ENCODE results near the gene SYT5.
A peak's percentile ranks its signal among the peaks of the same experiment; 100 is the strongest.
"Not testable (repeated sequence)": the region's sequence is repeated elsewhere in the genome, so short reads cannot be mapped to it uniquely, and the experiment has no call there.

SYT5 gene

DNA sequence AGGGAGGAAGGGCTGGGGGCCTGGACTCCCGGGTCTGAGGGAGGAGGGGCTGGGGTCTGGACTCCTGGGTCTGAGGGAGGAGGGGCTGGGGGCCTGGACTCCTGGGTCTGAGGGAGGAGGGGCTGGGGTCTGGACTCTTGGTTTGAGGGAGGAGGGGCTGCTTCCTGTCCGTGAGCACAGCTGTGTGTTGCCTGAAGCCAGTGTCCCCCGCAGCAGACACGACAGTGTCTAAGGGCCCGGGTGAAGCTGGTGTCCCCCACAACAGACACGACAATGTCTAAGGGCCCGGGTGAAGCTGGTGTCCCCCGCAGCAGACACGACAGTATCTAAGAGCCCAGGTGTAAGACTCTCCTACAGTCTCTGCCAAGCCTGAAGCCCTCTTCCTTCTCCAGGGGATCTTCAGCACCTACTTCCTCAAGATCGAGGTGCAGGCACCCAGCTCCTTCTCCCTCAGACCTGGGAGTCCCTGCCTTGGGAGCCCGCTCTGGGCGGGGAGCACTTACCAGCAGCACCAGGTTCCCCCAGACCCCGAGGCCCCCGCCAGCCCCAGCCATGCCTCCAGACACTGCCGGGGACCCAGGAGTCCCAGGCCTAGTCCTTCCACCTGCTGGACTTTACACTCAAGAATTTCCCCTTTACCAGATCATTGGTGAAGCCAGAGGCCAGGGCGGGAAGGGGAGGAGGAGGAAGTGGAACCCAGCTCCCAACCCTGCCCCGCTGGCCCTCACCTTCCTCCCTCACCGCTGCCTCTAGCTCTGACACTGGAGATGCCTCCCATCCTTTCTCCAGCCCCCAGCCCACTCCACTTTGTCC, 29.0 kb upstream of the SYT5 start, which contains the start of gene PTPRH:
Gene PTPRH, minus strand, starts transcription at position 622 of the 813 bp plus-strand sequence. Its CDS starts 68 bp downstream, at position 554.
- DNase-seq (ENCODE audit: insufficient read length, low spot score): no peak
- no peak for FAIRE-seq

DNA sequence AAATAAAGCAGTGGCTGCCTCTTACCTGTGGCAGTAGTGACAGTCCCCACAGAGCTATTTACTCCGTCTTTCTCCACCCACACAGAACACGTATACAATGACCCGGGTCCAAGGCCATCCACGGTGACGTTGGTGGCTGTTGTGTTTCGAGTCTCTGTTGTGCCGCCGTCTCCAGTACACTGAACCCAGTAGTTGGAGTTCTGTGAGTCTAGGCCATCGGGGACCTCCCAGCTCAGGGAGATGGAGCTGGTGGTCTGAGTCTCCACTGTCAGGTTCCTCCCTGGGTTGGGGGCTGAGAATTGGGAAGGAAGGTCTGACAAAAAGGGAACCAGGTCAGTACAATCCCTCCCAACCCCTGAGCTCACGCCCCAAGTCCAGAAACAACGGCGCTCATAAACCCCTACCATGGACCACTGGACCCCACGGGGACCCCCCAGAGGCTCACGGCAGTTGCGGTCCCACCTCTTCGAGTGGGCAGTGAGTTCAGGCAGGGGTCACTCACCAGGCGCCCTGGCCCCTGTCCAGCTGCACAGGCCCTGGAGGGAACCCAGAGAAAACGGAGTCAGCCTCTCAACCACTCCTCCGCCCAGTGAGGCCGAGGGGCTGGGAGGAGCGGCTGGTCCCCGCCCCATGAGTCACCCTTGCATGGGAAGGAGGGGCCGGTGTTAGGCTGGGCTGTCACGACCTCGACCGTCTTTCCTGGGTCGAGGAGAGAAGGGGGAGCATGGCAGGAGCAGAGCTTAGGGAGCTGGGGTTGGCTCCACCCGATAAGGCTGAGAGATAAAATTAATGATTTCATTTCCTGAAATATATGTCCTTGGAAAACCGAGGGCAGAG, 26.8 kb upstream of the SYT5 start:
- DNase-seq (ENCODE audit: insufficient read length, low spot score): peak; percentile 96
- no peak for FAIRE-seq

DNA sequence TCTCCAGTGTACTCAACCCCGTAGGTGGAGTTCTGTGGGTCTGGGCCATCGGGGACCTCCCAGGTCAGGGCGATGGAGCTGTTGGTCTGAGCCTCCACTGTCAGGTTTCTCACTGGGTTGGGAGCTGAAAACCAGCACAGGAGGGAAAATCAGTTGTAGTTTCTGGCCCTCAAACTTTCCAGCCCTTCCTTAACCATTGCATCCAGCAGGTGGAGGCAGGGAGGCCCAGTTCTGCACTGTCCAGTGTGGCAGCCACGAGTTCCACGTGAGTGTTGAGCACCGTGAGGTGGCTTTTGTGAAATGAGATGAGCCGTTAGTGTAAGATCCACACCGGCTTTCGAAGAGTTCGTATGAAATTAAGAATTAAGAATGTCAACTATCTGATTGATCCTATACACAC, 22.1 kb upstream of the SYT5 start:
- DNase-seq (ENCODE audit: insufficient read length, low spot score); FAIRE-seq: not testable (repeated sequence)

DNA sequence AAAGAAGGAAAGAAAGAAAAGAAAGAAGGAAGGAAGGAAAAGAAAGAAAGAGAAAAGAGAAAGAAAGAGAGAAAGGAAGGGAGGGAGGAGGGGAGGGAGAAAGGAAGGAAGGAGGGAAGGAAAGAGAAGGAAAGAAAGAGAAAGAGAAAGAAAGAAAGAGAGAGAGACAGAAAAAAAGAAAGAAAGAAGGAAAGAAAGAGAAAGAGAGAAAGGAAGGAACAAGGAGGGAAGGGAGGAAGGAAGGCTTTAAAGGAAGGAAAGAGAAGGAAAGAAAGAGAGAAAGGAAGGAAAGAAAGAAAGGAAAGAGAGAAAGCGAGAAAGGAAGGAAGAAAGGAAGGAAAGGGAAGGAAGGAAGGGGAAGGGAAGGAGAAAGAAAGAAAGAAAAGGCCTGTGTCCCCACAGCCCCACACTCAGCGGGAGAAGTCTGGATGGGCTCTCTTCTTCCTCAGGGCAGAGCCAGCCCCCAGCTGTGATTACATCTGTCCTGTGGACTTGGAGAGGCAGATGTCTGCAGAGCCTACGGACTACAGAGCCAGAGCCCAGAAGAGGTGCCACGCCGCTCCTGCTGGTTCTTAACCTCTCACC, 19.6 kb upstream of the SYT5 start:
- DNase-seq (ENCODE audit: insufficient read length, low spot score) (no peak), FAIRE-seq (no peak)

DNA sequence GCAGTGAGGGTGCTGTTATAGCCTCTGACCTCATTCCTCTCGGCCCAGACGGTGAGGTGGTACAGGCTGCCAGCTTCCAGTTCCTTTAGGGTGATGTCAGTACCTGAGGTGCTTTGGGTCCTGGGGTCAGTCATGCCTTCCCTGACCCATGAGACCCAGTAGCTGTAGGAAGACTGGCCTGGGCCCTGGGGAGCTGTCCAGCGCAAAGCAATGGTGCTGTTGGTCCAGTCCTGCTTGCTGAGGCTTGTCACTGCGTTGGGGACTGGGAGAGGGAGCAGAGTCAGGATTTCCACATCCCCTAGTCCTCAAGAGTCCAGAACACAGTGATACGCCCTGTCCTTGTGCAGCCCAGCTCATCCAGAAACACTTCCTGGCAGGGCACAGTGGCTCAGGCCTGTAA, 18.6 kb upstream of the SYT5 start:
- no peak for DNase-seq (ENCODE audit: insufficient read length, low spot score)
- FAIRE-seq: no peak

DNA sequence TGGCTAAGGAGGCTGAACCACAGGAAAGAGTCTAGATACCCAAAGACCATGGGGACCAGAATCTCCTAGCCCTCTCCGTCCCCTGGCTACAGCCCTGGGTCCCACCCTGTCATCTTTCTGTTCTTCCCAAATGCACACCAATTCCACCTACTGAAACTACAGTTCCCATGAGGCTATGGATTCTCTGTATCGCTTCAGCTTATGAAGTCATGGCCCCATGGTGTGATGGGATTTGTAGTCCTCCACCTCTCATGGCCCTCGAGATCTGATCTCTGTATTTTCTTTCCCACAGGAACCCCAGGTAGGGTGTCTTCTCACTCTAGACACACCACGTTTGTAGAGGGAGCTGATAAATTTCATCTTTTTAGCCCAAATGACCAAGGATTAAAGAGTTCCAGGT, 17.4 kb upstream of the SYT5 start:
- DNase-seq (ENCODE audit: insufficient read length, low spot score) (no peak), FAIRE-seq (no peak)

DNA sequence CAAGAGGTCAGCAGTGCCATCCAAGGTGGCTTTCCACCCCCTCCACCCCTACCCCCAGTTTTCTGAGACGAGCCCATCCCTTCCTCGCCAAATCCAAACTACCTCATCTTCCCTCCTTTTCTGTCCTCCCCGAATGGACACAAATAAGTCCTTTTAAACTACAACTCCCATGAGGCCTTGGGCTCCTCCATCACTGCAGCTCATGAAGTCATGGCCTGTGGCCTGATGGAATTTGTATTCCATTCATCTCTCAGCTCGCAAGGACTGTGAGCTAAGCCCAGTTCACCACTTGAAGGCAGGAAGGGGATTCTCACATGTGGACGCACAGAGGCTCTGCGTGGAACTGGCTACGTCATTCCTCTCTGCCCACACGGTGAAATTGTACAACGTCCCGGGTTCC, 16.7 kb upstream of the SYT5 start:
- no peak for FAIRE-seq
- no peak for DNase-seq (ENCODE audit: insufficient read length, low spot score)

DNA sequence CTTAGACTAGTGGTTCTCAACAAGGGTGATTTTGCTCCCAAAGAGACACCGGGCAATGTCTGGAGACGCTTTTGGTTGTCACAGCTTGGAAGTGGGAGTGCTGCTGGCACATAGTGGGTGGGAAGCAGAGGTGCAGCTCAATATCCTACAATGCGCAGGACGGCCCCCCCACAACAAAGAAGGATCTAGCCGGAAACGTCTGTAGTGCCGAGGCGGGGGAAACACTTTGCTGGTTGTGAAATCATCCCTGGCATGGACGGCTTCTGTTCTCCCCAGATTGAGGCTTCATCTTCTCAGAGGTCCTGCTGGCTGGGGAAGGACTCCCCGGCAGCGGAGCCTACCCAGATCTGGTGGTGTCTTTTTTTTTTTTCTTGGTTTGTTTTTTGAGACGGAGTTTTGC, 13.4 kb upstream of the SYT5 start:
- no peak for DNase-seq (ENCODE audit: insufficient read length, low spot score)
- FAIRE-seq: no peak

DNA sequence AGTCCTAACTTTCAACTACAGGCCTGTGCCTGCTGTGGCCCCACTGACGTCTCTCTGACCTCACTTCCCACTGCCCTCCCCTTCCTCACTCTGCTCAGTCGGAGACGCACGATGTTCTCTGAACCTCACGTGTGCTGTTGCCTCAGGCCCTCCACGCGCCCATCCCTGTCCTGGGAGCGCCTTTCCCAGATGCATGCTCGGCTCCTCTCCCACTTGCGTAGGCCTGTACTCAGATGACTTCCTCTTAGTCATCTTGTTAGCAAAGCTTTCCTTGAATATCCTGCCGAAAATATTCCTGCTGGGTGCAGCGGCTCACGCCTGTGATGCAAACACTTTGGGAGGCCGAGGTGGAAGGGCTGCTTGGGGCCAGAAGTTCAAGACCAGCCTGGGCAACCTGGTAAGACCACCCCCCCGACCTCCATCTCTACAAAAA, 9.3 kb upstream of the SYT5 start:
- FAIRE-seq (peak; percentile 95), DNase-seq (ENCODE audit: insufficient read length, low spot score) (peak; percentile 96)

DNA sequence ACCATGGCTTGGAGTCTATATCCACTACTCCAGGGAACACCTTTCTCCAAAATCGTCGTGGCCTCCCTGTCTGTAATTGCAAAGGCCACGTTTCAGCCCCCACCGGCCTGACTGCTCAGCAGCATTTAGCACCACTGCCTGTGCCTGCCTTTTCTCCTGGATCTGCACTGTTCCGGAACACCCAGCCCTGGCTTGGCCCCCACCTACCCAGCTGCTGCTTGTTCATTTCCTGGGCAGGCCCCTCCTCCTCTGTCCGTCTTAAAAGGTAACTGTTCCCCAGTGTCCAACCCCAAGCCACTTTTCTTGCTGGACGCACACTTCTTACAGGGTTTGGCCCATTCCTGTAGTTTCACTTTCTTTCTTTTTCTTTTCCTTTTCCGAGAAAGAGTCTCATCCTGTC, 8.5 kb upstream of the SYT5 start:
- DNase-seq (ENCODE audit: insufficient read length, low spot score): no peak
- FAIRE-seq: no peak

DNA sequence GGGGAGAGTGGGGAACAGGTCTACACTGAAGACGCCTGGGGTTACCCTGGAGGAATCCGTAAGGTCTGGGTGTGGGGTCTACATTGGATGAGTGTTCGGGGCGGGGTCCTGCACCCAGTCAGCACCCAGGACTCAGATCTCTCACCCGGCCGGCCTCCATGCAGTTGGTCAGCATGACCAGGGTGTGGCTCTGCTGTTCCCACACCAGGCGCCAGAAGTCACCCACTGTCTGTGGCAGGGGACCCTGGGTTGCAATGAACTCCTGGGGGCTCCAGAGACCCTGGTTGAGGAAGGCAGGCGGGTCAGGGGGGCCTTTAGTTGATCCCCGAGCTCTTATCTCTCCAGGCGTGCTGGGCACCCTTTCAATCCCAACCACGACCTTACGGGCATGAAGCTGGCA, 6.0 kb upstream of the SYT5 start:
- no peak for DNase-seq (ENCODE audit: insufficient read length, low spot score)
- FAIRE-seq: no peak

DNA sequence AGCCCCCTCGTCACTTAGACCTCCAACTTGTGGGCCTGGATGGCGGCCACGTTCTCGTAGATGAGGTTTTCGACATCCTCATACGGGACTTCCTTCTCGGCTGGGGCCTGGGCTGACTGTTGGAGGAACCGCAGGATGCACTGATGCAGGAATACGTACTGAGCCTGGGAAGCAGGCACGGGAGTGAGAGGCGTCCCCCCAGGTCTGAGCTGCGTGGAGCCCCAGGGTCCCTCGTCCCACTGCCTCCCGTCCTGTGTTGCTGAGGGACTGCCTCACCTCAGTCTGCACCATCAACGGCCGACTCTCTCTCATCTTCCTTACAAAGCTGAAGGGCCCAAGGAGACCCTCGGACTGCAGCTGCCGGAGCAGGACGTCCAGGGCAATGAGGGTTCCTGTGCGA, 1.7 kb upstream of the SYT5 start:
- FAIRE-seq: no peak

DNA sequence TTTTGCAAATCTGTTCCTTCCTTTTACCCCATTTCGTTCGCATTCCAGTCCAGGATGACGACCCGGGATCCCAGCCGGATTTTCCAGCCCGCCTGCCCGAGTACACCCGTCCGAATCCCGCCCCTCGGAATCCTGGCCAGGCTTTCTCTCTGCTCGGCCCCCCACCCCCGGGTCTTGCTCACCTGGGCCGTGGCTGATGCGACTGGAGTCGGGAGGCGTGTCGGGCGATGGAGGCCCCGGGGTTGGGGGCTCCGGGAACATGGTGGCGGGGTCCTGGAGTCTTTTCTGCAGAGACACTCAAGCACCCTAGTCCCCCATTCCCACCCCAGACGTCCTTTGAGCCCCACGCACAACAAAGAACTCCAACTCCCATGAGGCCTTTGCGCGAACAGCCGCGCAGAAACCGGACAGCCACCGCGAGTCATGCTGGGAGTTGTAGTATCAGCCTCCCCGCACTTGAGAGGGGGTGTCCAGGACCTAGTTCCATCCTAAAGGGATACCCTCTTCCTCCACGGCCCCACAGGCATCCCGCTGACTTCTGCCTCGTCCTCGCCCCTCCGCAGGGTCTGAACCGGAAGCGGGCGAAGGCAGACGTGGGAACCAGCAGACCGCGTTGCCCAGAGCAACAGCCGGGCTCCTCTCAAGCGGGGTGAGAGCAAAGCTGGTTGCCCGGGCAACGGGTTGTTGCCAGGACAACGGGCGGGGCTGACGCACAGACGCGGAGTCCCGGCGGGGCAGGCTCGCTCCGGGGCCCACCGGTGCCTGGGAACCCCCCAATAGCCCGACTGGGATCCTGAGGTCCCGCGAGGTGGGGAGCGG, 1.1 kb downstream of the SYT5 start:
- peak; percentile 51 for FAIRE-seq
- no peak for DNase-seq (ENCODE audit: insufficient read length, low spot score)

More for the DNA sequence above, 1.7 kb upstream of the SYT5 start:
- no peak for DNase-seq (ENCODE audit: insufficient read length, low spot score)

DNA sequence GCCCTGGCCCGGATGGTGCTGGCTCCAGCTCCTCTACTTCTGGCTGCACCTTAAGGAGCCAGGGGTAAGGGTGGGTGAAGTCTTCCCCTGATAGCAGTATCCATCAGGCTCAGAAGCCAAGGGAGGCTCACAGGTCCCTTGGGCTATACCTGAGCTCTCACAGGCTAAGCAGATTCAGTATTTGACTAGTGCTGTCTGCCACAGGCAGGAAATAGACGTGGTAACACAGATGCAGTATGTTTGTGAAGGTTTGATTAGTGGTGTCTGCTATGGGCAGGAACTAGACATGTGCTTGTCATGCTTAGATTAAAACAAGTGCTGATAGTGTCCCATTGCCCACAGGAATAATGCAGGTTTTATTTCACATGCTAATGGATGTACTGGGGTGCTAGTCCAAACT, 4.0 kb downstream of the SYT5 start:
- DNase-seq (ENCODE audit: insufficient read length, low spot score) (no peak), FAIRE-seq (no peak)

DNA sequence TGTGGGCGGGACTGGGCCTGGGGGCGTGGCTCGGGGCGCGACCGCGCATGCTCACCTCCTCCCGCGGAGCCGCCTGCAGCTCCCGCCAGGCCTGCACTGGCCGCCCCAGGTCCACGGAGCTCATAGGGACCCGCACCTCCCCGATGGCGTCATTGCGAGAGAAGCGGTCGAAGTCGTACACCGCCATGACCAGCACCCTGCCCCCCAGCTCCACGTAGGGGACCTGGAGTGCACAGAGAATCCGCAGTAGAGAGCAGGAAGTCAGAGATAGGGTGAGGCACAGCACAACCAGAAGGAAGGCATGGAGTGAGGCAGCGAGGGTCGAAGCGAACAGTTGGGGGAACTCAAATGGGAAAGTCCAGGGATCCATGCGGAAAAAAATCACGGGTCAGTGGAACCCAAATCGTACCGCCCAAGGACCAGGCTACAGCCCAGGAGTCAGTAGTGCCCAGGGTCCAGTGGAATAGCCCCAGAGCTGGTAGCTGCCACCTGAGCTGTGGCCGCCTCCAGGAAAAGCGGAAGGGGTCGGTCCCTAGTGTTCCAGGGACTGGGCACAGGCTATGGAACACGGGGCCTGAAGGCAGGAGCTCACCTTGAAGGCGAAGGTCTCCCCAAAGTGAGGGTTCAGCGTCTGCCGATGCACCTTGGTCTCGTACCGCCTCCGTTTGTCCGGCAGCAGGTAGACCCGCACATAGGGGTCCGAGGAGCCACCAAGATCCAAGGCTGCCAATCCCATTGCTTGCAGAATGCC, 4.8 kb downstream of the SYT5 start:
- DNase-seq (ENCODE audit: insufficient read length, low spot score) (no peak), FAIRE-seq (no peak)

DNA sequence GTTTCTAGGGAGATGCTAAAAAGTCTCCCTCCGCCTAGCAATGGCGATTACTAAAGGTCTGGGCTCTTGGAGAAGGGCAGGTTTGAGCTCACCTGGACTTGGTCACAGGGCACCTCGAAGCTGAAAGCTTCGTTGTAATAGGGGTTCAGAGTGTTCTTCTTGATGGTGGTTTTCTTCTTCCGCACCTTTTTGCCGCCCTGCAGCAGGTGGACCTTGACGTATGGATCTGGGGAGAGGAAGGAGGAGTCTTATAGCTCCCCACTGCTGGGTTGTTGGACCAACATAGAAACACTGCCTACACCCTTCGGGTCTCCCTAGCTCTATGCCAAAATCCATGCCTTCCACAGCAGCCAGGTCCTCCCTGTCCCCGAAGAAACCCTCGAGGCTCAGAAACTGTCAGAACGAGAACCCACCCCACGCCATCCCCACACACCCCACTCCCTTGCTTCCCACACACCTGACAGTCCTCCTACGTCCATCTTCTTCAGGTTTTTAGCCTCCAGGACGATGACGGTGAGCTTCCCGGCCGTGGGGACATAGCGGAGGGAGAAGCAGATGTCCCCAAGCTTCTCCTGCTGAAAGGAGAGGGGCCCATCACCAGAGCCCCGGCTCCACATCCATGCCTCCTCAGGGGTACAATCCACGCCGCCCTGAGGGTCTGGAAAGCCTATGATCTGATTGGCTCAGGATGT, 5.5 kb downstream of the SYT5 start:
- FAIRE-seq (no peak), DNase-seq (ENCODE audit: insufficient read length, low spot score) (no peak)

DNA sequence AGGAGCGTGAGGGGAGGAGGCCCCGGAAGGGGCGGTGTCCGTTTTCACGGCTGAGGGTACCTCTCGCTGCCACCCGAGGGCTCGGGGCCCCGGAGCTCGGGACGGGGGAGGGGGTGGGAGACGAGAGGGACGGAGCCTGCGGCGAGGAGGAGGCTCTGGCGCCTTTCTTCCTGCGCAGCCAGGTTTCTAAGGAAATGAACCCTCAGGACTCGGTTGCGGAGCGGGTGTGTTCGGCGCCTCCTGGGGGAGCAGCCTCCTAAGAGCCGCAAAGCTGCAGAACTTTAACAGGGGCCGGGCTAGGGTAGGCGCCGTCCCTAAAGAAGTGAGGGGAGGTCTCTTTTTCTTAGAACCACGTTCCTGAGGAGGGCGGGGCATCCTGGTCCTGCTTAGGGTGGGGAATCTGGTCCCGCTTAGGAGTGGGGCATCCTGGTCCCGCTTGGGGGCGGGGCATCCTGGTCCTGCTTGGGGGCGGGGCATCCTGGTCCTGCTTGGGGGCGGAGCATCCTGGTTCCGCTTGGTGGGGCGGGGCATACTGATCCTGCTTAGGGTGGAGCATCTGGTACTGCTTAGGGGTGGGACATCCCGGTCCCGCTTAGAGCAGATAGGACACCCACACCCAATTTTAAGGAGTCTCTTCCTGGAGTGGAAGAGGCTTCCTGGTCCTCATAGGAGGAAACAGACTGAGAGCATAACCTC, 6.2 kb downstream of the SYT5 start:
- peak; percentile 54 for FAIRE-seq
- peak; percentile 84 for DNase-seq (ENCODE audit: insufficient read length, low spot score)

DNA sequence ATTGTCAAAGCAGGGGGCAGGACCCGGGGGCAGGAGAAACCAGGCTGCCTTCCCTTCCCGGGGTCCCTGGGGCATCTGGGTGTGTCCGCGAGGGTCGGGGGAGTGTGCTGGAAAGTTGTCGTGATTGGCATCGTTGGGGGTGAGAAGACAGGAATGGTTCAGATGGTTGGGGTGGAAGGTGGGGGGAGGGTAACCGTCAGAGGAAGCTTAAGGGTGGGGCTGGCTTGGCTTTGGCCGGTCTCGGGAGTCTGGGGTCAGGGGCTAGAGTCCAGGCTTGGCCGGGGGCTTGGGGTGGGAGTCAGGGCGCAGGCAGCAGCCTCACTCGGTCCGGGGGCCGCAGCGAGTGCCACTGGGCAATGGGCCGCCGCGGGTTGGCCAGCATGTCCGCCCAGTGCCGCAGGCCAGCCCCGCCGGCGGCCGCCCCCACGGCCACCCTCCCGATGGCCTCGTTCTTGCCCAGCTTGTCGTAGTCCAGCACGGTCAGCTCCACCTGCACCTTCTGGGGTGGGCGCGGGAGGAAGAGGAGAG, 6.8 kb downstream of the SYT5 start:
- FAIRE-seq (no peak), DNase-seq (ENCODE audit: insufficient read length, low spot score) (no peak)

All from HTR-8/SVneo (cell line).